Dendritic cell treated with granulocyte-macrophage colony-stimulating factor and Interleukin-4, amounts not matched to agents 40 ng/mL and 50 ng/mL, for 4 days (primary cell): ENCODE data around the gene ANKRD11.
"Not testable (repeated sequence)": the region's sequence is repeated elsewhere in the genome, so short reads cannot be mapped to it uniquely, and the experiment has no call there.

Experiments used
- H3K27ac Mint-ChIP-seq: one replicate; pipeline ENCODE4 v1.8.0; 2022; ENCODE audit warnings: mild to moderate bottlenecking, mixed read lengths
- H3K27me3 Mint-ChIP-seq: one replicate; pipeline ENCODE4 v1.8.0; 2022; ENCODE audit warnings: mild to moderate bottlenecking, mixed read lengths
- H3K36me3 Mint-ChIP-seq: one replicate; pipeline ENCODE4 v1.8.0; 2022; ENCODE audit warnings: low read depth, mixed read lengths
- H3K4me1 Mint-ChIP-seq: one replicate; pipeline ENCODE4 v1.8.0; 2022; ENCODE audit warnings: low read depth, mixed read lengths
- H3K4me3 Mint-ChIP-seq: one replicate; pipeline ENCODE4 v1.8.0; 2022; ENCODE audit warnings: mild to moderate bottlenecking, moderate library complexity, mixed read lengths
- H3K9me3 Mint-ChIP-seq: one replicate; pipeline ENCODE4 v1.8.0; 2022; ENCODE audit warnings: mixed read lengths
- intact Hi-C: fragments of 100-400 bp; cut with micrococcal nuclease; formaldehyde crosslinking; loops from one replicate; pipeline ENCODE4 v1.15.0; 2022

The ANKRD11 gene

GRCh38 chr16:89308391-89309333 is 181.7 kb downstream of the ANKRD11 start:
- Mint-ChIP-seq H3K27ac (no peak overlapping the region), H3K4me1 (peaks cover 55% of the 10 kb centered on the region), H3K27me3 (no peaks in the 10 kb centered on the region), H3K4me3 (no peak overlapping the region), H3K9me3 (no peaks in the 10 kb centered on the region), H3K36me3 (peaks cover 86% of the 10 kb centered on the region)
- intact Hi-C loops: no loop called here

DNA sequence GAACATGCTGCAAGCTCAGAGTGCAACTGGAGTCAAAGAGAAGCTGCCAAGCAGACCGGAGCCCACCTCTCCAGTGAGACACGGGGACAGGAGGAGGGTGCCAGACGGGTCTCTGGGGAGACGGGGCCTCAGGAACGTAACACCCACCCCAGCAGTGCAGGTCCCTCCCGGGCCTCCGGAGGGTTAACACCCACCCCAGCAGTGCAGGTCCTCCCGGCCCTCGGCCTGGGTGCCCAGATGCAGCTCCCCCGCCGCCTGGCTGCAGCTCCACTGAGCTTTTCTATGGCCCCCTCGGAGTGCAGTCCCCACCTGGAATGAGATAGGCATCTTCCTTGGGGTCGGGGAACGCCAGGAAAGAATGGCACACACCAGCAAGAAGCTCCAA is 182.9 kb downstream of the ANKRD11 start:
- Mint-ChIP-seq H3K27ac (no peak overlapping the region), H3K27me3 (no peaks in the 10 kb centered on the region), H3K4me3 (no peak overlapping the region), H3K9me3 (no peaks in the 10 kb centered on the region), H3K36me3 (peaks cover 86% of the 10 kb centered on the region), H3K4me1 (peaks cover 59% of the 10 kb centered on the region)
- intact Hi-C loops: no loop called here

- intact Hi-C loops, H3K27ac Mint-ChIP-seq, H3K27me3 Mint-ChIP-seq, H3K9me3 Mint-ChIP-seq, H3K4me3 Mint-ChIP-seq: not testable (repeated sequence)
- Mint-ChIP-seq H3K4me1 (peaks cover 54% of the 10 kb centered on the region), H3K36me3 (peaks cover 86% of the 10 kb centered on the region)
These were observed 183.6 kb downstream of the ANKRD11 start for GRCh38 chr16:89306457-89307420.

DNA sequence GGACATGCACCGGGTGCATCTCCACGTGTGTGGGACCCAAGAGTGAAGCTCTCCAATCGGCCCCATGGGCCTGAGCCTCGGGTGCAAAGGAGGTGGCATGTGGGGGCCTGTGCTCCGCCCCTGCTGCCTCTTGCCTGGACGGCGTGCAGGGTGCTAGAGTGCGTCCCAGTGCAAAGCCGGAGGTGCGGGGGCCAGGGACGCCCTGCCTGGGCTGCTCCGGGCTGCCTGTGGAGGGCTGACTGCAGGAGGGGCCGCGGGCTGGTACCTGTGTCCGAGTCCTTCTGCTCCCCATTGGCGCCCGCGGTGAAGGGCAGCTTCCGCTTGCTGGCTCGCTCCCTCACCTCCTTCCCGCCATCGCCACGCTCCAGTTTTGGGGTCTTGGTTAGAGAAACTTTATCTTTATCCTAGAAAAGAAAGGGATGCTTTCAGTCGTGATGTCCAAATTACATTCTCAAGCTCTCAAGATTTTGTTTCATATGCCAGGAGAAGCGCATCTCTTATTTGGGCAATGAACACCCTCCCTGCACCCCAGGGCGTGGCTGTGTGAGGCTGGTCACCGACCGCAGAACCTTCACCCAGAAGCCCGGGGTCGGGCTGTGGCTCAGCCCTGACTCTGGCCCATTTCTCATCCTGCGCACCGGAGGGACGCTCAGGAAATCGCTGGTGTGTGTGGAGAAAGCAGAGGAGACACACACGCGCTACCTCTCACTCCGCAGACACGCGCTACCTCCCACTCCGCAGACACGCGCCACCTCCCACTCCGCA is 185.2 kb downstream of the ANKRD11 start:
- H3K27ac Mint-ChIP-seq: no peak overlapping the region

GRCh38 chr16:89304181-89304851 is 186.0 kb downstream of the ANKRD11 start:
- Mint-ChIP-seq H3K27ac (no peak overlapping the region), H3K27me3 (no peaks in the 10 kb centered on the region), H3K4me3 (no peak overlapping the region), H3K36me3 (peaks cover 82% of the 10 kb centered on the region), H3K4me1 (peaks cover 50% of the 10 kb centered on the region), H3K9me3 (no peaks in the 10 kb centered on the region)
- intact Hi-C loops: no loop called here

More for the DNA sequence above, 185.2 kb downstream of the ANKRD11 start:
- Mint-ChIP-seq H3K4me1 (peaks cover 55% of the 10 kb centered on the region), H3K27me3 (no peaks in the 10 kb centered on the region), H3K4me3 (no peak overlapping the region), H3K9me3 (no peaks in the 10 kb centered on the region), H3K36me3 (peaks cover 87% of the 10 kb centered on the region)
- intact Hi-C loops: no loop called here

DNA sequence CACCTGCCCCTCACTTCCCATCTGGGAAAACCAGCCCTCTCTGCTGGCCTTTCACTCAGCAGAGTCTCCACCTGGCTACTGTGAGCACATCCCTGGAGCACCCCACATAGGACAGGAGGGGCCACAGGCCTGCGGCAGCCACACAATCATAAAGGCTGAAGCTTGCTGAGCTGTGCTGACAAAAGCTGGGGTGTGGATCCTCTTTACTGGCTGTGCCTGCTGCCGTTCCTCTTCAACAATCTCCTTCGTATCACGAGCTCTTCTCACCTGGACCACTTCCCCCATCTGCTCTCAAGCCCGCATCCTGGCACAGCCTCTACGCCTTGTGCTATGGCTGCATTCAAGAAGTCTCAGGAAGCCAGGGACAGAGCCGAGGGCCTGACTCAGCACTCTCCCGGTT is 186.7 kb downstream of the ANKRD11 start:
- H3K27ac Mint-ChIP-seq: no peak overlapping the region
- peaks cover 50% of the 10 kb centered on the region for H3K4me1 Mint-ChIP-seq
- intact Hi-C loops: no loop called here
- no peaks in the 10 kb centered on the region for H3K9me3 Mint-ChIP-seq
- H3K27me3 Mint-ChIP-seq: no peaks in the 10 kb centered on the region
- no peak overlapping the region for H3K4me3 Mint-ChIP-seq
- H3K36me3 Mint-ChIP-seq: peaks cover 82% of the 10 kb centered on the region

DNA sequence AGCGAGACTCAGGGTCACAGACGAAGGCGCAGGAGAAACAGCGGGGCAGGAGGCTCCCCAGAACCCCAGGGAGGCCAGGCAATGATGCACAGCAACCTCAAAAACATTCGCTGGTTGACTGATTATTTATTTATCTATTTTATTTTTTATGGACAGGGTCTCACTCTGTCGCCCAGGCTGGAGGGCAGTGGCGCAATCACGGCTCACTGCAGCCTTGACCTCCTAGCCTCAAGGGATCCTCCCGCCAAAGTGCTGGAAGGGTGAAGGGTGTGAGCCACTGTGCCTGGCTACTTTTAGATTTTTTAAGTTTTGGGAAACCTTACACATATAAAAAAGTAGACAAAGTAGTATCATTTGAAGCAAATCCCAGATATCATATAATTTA is 189.4 kb downstream of the ANKRD11 start:
- no peak overlapping the region for H3K4me3 Mint-ChIP-seq
- H3K27ac Mint-ChIP-seq: no peak overlapping the region
- H3K4me1 Mint-ChIP-seq: peaks cover 55% of the 10 kb centered on the region
- no peaks in the 10 kb centered on the region for H3K9me3 Mint-ChIP-seq
- intact Hi-C loops: no loop called here
- H3K36me3 Mint-ChIP-seq: peaks cover 91% of the 10 kb centered on the region
- H3K27me3 Mint-ChIP-seq: no peaks in the 10 kb centered on the region

DNA sequence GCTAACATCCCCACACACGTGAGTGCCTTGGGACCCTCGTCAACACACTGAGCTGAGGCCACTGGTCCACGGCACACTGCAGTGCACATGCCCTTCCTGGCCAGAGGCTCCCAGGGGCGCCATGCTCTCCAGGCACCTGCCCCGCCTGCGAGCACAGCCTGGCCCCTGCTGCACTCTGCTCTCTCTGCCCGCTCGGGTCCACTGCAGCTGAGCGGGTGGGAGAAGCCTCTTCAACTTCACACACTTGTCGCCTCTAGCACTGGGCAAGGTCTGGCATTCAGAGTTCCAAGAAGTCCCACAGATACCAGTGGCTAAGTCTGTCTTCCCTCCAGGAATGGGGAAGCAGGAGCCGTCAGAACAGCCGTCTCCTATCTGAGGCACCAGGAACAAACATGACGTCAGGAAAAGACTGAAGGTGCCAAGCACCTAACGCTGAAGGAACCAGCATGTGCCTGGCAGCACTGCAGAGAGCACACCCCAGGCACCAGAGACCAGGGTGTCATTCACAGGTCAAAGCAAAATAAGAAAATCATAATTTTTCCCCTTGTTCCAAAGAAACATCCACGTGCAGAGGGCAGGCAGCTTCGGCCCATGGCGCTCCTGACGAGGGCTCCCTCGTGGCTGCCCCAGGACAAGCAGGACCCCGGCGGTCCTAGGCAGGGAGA is 189.9 kb downstream of the ANKRD11 start:
- Mint-ChIP-seq H3K4me1 (peaks cover 55% of the 10 kb centered on the region), H3K36me3 (peaks cover 92% of the 10 kb centered on the region), H3K4me3 (no peak overlapping the region), H3K27ac (no peak overlapping the region), H3K9me3 (no peaks in the 10 kb centered on the region), H3K27me3 (no peaks in the 10 kb centered on the region)
- intact Hi-C loops: no loop called here

DNA sequence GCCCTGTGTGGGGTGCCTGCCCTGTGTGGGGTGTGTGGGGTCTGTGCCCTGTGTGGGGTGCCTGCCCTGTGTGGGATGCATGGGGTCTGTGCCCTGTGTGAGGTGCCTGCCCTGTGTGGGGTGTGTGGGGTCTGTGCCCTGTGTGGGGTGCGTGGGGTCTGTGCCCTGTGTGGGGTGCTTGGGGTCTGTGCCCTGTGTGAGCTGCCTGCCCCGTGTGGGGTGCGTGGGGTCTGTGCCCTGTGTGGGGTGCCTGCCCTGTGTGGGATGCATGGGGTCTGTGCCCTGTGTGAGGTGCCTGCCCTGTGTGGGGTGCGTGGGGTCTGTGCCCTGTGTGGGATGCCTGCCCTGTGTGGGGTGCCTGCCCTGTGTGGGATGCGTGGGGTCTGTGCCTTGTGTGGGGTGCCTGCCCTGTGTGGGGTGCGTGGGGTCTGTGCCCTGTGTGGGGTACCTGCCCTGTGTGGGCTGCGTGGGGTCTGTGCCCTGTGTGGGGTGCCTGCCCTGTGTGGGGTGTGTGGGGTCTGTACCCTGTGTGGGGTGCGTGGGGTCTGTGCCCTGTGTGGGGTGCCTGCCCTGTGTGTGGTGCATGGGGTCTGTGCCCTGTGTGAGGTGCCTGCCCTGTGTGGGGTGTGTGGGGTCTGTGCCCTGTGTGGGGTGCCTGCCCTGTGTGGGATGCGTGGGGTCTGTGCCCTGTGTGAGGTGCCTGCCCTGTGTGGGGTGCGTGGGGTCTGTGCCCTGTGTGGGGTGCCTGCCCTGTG is 190.8 kb downstream of the ANKRD11 start:
- Mint-ChIP-seq H3K4me1 (peaks cover 50% of the 10 kb centered on the region), H3K36me3 (peaks cover 89% of the 10 kb centered on the region), H3K27ac (peak overlapping the region; percentile 39)
- intact Hi-C loops, H3K9me3 Mint-ChIP-seq, H3K4me3 Mint-ChIP-seq, H3K27me3 Mint-ChIP-seq: not testable (repeated sequence)

GRCh38 chr16:89298623-89299225 is 191.6 kb downstream of the ANKRD11 start:
- no peaks in the 10 kb centered on the region for H3K27me3 Mint-ChIP-seq
- H3K4me3 Mint-ChIP-seq: no peak overlapping the region
- intact Hi-C loops: no loop called here
- H3K9me3 Mint-ChIP-seq: no peaks in the 10 kb centered on the region
- peak overlapping the region; percentile 39 for H3K27ac Mint-ChIP-seq
- peaks cover 42% of the 10 kb centered on the region for H3K4me1 Mint-ChIP-seq
- peaks cover 87% of the 10 kb centered on the region for H3K36me3 Mint-ChIP-seq

GRCh38 chr16:89297910-89298545 is 192.3 kb downstream of the ANKRD11 start:
- Mint-ChIP-seq H3K4me1 (peaks cover 35% of the 10 kb centered on the region), H3K27ac (no peak overlapping the region), H3K27me3 (no peaks in the 10 kb centered on the region), H3K9me3 (no peaks in the 10 kb centered on the region), H3K4me3 (no peak overlapping the region), H3K36me3 (peaks cover 83% of the 10 kb centered on the region)
- intact Hi-C loops: no loop called here
